ENCODE results near the gene SYNJ2.
A peak's percentile ranks its signal among the peaks of the same experiment; 100 is the strongest.

SYNJ2 gene

DNA sequence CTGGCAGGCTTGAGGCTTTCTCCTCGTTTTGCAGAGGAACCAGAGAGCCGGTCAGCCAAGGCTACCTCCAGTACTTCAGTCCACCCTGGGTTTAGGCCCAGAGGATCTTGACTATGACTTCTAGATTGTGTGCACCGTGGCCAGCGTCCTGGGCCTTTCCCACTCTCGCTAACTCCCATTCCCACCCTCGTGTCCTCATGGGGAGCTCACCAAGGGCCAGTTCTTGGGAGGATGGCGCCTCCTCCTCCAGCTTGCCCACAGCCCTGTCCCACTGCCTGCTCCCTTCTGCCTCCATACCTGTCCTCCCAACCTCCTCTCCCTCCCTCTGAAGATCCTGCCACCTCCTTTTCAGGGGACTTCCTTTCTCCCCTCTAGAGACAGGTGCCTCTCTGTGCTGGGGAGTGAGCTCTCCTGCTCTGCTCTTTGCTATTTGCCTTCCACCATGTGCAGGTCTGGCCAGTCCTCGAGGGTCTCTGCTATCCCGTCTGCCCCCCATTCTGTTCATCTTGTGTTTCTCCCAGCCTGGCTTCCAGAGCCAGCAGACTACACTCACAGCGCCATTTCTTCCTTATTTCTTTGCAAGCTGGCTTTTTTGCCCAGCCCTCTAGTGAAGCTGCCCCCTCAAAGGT is 4.4 kb upstream of the SYNJ2 start:
- no peak for DNase-seq (ENCODE audit: low spot score)
- TF ChIP-seq, protein P1, sequence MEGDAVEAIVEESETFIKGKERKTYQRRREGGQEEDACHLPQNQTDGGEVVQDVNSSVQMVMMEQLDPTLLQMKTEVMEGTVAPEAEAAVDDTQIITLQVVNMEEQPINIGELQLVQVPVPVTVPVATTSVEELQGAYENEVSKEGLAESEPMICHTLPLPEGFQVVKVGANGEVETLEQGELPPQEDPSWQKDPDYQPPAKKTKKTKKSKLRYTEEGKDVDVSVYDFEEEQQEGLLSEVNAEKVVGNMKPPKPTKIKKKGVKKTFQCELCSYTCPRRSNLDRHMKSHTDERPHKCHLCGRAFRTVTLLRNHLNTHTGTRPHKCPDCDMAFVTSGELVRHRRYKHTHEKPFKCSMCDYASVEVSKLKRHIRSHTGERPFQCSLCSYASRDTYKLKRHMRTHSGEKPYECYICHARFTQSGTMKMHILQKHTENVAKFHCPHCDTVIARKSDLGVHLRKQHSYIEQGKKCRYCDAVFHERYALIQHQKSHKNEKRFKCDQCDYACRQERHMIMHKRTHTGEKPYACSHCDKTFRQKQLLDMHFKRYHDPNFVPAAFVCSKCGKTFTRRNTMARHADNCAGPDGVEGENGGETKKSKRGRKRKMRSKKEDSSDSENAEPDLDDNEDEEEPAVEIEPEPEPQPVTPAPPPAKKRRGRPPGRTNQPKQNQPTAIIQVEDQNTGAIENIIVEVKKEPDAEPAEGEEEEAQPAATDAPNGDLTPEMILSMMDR (IDR thresholded peaks at IDR 0.05; ENCODE audit: extremely low read depth, missing control alignments), result no peak

DNA sequence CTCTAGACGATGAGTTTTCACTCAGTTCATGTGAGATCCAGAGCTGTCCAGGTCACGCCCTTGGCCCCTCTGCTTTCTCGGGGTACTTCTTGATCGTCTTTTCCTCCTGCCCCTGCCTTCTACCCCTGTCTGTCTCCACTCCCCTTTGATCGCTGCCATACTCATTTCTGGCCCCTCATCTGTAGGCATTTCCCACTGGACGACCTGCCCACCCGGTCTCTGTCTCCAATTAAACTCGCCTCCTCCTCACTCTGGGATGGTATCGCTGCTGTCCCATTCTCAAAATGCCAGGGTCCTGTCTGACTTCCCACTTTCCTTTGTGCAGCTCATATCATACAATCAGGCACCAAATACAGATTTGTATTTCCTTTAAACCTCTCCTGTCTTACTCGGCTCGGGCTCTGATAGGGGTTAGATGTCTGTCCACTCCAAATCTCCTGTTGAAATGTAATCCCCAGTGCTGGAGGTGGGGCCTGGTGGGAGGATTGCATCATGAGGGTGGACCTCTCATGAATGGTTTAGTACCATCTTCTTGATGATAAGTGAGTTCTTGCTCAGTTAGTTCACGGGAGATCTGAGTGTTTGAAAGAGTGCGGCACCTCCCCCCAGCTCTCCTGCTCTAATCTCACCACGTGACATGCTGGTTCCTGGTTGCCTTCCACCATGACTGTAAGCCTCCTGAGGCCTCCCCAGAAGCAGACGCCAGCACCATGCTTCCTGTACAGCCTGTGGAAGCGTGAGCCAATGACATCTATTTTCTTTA is 3.5 kb upstream of the SYNJ2 start:
- TF ChIP-seq, protein P1 (IDR thresholded peaks at IDR 0.05; ENCODE audit: extremely low read depth, missing control alignments), result no peak
- DNase-seq (ENCODE audit: low spot score), result no peak

DNA sequence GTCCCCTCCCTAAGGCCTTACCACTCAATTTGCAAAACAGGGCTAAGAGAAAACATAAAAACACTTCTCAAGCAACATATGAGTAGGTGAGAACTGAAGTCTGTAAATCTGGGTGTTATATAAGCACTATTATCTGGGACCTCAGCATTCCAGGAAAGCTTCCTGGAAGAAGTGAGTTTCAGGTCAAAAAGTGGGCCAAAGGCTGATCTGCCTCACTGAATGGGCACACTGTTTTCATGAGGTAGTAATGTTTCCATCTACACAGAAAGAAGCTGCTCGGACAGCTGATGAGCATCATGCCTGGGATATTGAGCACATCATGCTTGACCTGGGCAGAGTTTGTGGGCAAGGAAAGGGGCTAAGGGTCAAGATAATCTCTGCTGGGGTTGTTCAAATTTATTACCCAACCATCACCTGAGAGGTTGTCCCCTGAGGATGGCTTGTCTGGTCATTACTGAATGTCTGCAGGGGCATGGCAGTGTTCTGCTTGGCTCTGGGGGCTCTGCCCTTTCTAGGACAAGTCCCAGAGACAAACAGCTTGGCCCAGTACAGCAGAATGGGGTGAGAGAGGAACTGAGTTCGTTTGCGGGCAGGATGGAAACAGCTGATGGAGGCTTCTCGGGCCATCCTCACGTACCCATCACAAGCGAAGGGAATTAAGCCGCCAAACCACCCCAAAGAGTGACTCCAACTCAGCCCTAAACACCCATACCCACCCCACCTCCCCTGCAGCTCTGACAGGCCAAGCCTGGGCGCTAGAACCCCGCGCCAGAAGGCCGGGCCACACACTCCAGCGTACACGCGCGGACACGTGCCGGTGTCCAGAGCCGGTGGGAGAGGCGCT is 1.2 kb upstream of the SYNJ2 start:
- TF ChIP-seq, protein P1 (IDR thresholded peaks at IDR 0.05; ENCODE audit: extremely low read depth, missing control alignments), result no peak
- DNase-seq (ENCODE audit: low spot score), result peak; percentile 35

DNA sequence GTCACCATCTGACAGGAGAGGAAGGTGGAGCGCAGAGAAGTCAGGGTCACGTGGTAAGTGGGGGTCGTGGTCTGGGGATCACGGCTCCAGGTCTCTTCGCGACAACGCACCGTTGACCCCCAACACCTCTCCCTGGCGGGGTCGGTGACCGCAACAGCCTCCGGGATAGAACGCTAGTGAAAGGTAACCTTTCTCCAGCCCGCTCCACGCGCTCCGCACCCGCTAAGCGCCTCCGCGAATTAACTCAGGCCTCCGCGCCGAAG is 600 bp upstream of the SYNJ2 start:
- no peak for DNase-seq (ENCODE audit: low spot score)
- TF ChIP-seq, protein P1 (IDR thresholded peaks at IDR 0.05; ENCODE audit: extremely low read depth, missing control alignments), result no peak

DNA sequence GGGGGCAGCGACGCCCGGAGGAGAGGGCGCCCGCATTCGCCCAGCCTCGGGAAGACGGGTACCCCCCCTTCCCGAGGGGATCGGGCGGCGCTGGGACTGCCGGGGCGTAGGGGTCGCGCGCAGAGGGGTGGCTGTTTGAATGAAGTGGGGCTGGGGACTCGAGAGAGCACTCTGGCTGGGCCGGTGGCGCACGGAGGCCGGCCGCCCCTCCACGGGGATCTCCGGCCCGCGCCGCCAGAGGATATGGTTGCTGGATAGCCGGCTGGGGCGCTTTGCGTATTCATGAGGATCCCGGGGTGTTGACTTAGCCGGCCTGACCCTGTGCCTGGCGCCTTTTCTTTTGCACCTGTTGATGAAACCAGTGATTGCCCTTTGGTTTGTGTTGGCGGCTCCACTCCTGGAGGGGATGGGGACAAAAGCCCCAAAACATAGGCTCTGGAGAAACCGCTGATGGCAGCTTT is 469 bp downstream of the SYNJ2 start:
- TF ChIP-seq, protein P1 (IDR thresholded peaks at IDR 0.05; ENCODE audit: extremely low read depth, missing control alignments), result no peak
- peak; percentile 74 for DNase-seq (ENCODE audit: low spot score)

DNA sequence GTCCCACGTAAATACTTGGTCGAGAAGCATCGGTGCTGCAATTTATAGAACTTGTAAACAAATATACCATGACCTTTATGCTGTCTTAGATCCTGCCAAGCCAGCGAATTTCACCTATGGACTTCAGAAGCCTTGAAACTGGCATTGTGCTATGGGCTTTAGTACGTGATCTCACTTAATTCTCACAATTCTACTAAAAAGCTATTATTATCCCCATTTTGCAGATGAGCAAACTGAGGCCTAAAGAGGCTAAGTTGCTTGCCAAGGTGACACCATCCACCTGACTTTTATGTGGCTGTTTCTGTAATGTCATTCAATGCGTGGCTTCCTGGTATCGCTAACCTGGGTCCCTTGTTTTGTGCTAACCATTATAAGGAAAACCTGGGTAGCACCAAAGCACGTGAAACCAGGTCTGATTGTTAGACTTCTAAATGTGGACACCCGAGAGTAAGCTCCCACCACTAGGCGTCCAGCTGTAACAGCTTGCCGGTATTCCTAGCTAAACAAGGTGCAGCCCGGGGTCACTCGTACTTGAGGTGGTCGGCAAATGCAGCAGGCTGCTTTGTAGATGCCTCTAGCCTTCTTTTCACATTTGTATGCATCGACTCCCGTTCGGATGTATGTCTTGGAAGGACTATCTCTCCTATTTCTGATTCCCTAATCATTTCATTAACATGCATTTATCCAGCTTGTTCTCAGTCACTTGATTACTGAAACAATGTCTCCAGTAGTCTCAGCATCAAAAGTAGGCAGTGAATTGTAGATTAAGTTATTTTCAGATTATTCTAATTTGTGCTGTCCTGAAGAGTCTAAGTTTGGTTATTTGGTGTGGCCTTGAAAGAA is 1.1 kb downstream of the SYNJ2 start:
- peak; percentile 34 for DNase-seq (ENCODE audit: low spot score)
- TF ChIP-seq, protein P1 (IDR thresholded peaks at IDR 0.05; ENCODE audit: extremely low read depth, missing control alignments), result no peak

All from GM20000 (cell line).